Measurements from ENCODE around the gene CLEC5A.

- TF ChIP-seq, protein P1, sequence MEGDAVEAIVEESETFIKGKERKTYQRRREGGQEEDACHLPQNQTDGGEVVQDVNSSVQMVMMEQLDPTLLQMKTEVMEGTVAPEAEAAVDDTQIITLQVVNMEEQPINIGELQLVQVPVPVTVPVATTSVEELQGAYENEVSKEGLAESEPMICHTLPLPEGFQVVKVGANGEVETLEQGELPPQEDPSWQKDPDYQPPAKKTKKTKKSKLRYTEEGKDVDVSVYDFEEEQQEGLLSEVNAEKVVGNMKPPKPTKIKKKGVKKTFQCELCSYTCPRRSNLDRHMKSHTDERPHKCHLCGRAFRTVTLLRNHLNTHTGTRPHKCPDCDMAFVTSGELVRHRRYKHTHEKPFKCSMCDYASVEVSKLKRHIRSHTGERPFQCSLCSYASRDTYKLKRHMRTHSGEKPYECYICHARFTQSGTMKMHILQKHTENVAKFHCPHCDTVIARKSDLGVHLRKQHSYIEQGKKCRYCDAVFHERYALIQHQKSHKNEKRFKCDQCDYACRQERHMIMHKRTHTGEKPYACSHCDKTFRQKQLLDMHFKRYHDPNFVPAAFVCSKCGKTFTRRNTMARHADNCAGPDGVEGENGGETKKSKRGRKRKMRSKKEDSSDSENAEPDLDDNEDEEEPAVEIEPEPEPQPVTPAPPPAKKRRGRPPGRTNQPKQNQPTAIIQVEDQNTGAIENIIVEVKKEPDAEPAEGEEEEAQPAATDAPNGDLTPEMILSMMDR (IDR thresholded peaks at IDR 0.05; ENCODE audit: low read length) = no peak
- no peak for TF ChIP-seq EZH2phosphoT487 (IDR thresholded peaks at IDR 0.05; ENCODE audit: low read length)
Measured at GRCh38 chr7:141884539-141885225, 62.1 kb downstream of the CLEC5A start.

Measured in MM.1S (cell line).